ENCODE data around the gene MAPK8. TPM values are rescaled to one million over a fixed set of nuclear protein-coding genes. Genes with fewer than 3 reads are reported as not detected.

The MAPK8 gene
- total RNA-seq, 1 donor from 2014 or later: 30.3 TPM

DNA sequence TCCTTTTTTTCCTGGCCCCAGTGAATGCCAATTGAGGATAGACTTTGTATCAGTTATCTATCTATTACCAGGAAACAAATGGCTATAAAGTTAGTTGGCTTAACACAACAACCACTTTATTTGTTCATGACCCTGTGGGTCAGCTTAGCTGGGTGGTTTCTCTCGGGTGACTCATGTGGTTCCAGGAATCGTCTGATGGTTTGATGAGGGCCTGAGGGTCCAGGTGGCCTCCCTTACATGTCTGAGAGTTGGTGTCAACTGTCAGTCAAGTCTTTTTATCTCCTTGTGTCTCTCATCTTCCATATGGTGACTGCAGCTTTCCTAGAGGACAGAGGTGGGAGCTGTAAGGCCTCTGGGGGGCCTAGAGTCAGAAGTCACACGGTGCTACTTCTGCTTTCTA, 15.3 kb upstream of the MAPK8 start:
- no peak for DNase-seq (ENCODE audit: low spot score)

DNA sequence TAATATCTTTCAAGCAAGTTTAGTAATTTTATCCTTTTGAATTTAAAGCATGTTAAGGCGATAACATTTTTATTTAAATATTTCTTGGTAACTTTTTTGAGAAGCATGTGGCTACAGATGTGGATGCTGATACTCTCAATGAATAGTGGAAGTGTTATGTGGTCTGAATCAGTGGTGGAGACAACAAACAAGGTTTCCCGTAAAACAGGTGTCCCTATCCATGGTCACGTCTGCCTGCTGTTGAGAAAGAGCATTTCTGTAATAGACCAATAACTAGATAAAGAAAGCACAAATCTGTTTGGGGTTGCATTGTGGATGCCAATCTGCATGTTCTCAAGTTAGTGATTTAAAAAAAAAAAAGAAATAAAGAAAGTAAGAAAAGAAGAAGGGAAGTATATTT, 13.9 kb upstream of the MAPK8 start:
- no peak for DNase-seq (ENCODE audit: low spot score)

DNA sequence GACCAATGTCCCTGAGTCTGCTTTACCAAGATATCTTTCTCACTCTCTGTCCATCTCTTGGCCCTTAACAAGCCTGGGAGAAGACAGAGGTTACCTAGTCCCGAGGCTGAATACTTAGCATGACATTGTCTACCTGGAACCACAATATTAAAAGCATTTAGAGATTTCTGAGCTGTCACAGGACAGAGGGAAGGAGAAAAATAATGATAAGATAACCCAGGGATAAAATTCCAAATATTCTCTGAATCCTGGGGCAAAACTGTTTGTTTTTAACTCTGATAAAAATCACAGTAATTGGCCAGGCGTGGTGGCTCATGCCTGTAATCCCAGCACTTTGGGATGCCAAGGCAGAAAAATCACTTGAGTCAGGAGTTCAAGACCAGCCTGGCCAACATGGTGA, 12.0 kb upstream of the MAPK8 start:
- DNase-seq (ENCODE audit: low spot score): no peak

DNA sequence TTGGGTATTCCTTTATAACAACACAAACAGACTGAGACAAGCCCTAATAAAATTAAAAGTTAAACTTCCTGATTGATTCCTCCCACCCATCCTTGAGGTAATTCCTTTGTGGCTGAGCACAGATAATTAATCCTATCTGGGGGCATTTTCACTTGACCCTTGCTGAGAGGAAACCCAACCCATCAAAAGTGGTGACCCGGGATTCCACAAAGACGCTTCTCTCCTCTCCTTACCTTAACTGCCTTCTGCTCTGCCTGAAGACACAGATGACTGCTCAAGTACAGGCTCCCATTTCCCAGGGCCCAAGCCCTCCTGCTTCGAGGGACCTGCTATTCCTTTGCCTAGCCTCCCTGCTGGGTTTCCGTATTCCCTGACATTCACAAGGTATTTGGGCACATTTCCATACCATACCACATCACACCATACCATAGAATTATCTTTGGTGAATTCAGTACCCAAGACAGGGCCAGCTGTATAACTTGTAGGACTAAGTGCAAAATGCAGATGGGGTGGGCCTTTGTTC, 9.8 kb upstream of the MAPK8 start:
- DNase-seq (ENCODE audit: low spot score): no peak

DNA sequence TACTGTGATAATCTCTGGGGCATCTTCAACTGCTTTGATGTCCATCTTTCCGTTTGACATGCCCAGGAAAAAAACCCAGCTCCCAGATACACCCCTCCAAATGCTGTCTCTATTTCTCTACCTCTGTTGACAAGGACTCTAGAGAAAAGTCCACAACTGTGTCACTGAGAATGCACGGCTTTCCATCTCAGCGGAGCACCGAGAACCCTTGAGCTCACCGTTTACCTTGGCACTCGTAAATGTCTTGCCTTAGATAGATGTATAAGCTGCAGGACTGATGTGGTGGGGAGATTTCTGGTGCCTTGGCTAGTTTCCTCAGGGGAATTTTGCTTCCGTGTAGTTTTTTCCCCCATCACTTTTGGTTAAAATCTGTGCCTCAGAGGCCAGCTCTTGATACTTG, 7.4 kb upstream of the MAPK8 start:
- DNase-seq (ENCODE audit: low spot score): no peak

DNA sequence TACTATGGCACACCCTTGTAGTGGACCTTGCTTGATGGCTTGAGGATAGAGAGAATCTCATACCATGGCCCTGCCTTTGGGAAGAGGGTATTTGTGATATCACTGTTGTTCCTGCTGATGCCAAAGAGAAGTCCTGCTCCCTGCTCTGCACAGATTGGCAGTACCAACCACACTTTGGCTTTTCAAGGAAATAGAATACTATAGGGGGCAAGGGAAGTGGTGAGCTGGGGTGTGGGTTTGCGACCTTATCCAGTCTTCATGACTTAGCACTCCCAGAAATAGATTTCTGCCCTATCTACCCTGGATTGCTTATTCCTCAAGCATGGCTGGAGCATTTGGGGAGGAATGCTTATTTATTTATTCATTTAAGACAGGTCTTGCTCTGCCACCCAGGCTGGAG, 6.8 kb upstream of the MAPK8 start:
- no peak for DNase-seq (ENCODE audit: low spot score)

DNA sequence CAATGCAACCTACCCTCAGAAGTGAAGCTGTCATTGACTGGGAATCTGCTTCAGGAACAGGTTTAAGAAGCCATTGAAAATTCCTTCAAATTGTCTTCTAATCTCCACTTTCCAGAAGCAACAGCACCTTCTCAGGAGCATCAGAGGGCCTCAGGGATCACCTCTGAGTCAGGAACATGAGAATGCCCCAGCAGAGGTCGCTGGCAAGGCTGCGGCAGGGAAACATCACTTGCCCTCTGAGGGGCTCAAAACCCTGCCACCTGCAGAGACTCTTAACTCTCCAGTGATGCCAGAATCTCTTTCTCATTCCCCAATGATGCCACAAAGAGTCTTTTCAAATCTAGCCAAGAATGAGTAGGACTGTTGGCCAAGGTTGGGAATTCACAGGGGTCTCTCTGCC, 5.9 kb upstream of the MAPK8 start:
- no peak for DNase-seq (ENCODE audit: low spot score)

DNA sequence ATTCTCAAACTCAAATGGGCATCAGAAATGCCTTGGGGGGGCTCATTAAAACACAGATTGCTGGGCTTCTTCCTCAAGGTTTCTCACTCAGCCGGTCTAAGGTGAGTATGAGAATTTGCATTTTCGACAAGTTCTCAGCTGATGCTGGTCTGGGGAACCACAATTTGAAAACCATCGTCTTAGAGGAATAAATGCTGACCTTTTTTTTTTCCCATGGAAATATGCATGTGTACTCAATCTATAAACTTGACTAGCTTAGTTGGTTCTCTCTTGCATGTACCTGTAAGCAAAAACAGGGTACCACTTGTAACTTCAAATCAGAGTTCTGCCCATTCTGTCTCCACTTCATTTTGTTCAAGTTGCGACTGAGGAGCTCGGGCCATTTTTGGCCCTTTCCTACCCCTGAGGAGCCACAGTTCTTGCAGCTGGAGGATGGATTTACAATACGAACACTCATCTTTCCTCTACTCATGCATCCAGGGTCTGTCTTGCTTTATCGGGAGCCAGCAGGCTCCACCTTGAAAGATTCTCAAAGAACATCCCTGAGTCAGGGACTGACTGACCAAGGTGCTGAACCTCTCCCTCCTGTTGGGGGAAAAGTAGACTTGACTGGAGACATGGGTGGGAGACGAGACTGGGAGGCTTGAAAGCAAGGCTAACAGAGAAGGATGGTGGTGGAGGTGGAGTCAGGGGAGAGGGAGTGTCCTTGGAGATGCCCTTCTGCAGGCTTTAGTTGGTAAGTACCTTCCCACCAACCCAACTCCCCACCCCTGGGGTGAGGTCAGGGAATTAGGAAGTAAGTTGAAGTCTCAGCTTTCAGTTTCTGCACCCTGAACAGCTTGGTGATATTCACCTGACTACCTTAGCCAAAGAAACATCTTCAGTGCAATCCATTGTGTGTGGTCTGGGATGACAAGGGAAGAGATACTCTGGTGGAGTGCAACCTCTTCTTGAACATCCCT, 3.7 kb upstream of the MAPK8 start:
- no peak for DNase-seq (ENCODE audit: low spot score)

DNA sequence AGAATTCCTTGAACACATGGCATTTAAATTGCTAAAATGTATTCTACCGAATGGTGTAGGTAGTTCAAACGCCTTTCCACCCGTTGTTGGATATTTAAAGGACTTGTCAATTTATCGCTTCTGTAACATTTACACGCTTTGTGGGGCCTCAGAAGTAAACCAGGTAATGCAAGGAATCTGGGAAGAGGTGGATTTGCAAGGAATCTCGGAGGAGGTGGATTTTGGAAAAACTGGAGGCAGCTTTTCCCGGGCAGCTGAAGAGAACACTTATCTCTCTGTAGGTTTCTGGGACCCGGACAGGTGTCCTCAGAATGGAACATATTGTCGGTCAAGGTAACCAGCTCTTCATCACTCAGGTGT, 592 bp upstream of the MAPK8 start:
- no peak for DNase-seq (ENCODE audit: low spot score)

DNA sequence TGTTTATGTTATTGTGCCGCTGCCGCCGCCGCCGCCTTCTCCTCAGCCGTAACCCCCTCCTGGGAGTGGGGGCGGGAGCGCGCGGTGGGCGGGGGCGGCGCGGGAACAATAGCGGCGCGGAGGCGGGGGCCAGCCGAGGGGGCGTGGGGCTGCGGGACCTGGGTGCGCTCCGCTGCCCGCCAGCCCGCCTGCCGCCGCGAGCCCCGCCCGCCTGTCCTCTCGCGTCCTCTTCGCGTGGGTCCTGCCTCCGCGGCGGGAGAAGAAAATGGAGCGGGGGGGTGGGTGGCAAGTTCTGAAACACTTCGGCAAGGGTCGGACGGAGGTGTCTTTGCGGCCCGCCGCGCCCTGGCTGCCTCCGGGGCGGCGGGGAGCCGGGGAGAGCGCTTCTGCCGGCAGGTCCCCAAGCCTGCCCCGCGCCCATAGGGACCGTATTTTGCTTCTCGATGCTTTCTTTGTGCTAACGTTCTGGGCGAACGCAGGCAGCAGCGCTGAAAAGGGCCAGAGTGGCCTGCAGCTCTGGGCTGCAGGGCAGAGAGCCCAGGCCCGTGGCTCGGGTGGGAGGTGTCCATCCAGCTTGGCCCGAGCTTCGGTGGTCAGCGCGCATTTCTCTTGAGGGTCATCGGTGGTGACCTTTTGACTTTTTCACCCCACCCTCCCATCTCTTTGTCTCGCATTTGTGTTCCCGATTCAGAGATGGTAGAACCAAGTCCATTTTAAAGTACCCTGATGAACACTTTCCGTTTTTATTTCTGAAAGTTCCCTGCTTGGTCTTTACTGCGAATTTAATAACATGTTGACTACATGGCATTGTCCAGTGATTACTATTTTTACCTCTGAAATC, 613 bp downstream of the MAPK8 start:
- DNase-seq (ENCODE audit: low spot score): no peak

DNA sequence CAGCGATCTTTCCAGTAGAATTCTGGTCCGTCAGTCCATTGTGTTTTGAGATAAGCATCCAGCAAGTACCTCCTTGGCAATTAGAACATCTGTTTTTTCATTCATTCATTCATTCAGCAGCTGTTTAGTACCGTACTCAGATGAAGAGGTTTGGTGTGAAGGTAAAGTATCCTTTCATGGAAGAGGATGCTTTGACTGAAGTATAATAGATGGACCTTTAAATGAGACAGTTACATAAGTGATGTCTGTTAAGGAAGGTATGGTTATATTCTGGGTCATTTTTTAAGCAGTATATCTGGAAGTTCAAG, 1.2 kb downstream of the MAPK8 start:
- DNase-seq (ENCODE audit: low spot score): no peak

DNA sequence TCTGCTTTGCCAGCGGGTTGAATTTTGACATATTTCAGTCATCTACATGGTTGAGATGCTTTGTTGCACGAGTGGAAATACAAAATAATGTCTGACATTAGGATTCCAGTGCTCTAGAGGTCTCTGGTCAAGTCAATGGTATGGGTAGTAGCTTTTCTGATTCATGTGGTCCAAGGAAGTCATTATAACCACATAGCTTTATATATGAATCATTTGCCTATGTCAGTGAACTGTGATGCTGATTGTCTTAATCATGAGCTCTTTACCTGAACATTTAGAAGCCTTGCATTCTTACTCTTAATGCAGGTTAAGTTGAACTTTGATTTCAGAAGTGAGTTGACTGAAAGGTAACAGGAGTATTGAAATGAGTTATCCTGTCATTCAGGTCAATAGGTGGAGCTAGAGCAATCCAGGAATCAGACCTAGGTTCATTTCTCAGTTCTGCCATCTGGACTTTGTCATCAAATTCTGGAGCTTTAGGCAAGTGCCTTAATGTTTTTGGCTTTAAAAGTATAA, 3.3 kb downstream of the MAPK8 start:
- DNase-seq (ENCODE audit: low spot score): no peak

DNA sequence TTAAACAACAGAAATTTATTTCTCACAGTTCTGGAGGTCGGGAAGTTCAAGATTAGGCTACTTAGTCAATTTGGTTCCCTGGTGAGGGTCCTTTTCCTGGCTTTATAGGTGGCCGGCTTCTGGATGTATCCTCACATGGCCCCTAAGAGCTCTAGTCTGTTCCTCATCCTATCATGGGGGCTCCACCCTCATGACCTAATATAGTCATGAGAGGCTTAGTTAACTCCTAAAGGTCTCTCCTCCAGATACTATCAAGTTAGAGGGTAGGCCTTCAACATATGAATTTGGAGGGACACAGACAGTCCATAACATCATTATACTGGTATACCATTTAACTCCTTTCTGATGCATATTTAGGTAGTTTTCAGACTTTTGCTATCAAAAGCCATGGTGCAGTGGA, 7.6 kb downstream of the MAPK8 start:
- no peak for DNase-seq (ENCODE audit: low spot score)

DNA sequence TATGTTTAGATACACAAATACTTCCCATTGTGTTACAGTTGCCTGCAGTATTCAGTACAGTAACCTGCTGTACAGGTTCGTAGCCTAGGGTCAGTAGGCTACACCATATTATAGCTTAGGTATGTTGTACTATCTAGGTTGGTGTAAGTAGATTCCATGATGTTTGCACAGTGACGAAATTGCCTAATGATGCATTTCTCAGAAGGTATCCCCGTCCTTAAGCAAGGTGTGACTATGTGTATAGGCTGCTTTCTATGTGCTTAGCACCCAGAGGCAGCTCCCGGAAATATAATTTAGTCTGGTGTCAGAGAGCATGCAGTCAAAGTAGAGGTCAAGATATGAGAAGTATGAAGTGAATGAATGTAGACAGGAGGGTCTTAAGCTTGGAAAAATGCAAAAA, 9.8 kb downstream of the MAPK8 start:
- DNase-seq (ENCODE audit: low spot score): no peak

DNA sequence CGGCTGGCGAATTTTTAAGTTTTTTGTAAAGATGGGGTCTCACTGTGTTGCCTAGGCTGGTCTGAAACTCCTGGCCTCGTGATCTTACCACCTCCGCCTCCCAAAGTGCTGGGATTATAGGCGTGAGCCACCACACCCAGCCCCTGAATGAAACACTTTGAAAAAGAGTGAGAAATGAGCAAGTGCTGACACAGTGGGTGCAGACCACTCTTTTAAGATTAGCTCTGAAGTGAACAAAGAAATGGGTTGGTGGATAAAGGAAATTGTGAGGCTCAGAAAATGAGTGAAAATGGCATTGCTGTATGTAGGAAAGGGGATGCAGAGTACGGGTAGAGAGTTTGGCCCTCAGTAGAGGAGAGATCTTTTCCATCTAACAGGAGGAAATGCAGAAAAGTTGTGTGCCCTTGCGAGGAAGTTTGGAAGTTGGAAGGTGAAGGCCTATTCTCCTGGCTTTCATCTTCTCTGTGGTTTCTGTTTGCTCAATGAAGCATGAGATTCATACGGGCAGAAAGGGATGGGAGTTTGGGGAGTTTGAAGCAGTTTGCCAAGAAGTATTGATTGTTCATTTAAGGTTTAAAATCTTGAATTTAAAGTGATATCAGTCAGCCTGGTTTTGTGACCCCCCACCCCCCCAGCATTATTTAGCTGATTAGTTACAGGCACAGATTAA, 11.0 kb downstream of the MAPK8 start:
- no peak for DNase-seq (ENCODE audit: low spot score)

DNA sequence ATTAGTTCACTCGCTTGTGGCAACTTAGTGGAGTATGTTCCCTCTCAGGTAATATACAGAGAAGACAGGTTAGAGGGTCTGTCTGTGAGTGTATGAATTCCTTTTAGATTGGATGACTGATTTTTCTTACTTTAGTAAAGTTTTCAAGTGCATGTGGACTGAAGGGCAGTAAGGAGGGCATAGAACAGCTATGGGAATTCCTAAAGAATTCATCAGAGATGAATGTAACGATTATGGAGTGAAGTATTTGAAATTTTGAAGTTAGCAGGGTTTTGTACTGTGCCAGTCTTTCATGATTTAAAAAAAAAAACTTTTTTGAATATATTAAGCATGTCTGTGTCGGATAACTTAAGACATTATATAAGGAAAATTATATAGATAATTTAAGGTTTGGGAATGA, 15.5 kb downstream of the MAPK8 start:
- DNase-seq (ENCODE audit: low spot score): no peak

DNA sequence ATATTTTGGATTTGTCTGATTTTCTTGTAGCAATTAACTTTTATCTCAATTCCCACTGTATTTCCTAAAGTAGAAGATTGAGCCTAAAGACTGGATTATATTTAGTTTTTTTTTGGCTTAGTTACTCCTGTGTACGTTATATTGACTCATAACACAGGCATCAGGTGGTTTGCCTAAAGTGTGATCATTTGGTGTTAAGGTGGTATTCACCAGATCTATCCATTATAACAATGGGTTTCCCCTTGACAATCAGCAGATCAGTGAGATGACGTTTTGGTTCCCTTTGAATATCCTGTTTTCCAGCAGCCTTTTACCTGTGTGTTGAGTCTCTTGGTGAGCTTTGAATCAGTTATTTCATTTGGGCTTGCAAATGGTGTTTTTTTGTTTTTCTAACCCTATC, 18.1 kb downstream of the MAPK8 start:
- no peak for DNase-seq (ENCODE audit: low spot score)

DNA sequence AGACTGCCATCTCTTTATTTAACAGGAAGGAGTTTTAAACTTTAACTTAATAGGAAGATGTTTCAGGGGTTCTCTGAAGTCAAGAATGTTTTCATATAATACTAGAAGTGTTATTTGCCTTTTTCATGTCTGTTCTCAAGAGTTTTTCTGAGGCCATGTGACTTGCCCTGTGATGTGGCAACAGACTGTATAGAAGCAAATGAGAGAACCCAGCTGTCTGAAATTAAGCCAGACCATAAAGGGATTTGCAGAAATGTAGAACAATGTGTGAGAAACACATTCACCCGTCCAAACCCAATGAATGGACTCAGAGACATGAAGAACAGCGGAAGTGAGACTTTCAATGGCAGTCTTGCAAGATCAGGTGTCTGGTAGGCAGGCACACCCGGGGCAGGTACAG, 23.8 kb downstream of the MAPK8 start:
- no peak for DNase-seq (ENCODE audit: low spot score)

DNA sequence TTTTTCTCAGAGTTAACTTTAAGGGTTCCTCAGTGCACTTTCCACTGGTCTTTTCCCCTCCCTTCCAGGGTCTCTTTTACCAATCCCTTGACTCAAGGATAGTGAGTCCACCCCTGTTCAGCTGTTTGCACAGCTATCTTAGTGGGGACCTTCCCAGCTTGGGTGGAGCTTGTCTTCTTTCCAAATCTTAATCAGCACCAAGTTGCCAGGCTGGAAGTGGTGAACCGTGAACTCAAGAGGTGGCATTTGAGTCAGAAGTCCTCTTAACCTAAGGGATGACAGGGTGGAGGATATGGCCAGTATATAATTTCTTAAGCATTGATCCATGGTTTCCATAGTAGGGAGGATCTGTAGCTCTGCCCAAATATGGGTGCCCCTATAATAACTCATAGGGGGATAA, 25.0 kb downstream of the MAPK8 start:
- no peak for DNase-seq (ENCODE audit: low spot score)

DNA sequence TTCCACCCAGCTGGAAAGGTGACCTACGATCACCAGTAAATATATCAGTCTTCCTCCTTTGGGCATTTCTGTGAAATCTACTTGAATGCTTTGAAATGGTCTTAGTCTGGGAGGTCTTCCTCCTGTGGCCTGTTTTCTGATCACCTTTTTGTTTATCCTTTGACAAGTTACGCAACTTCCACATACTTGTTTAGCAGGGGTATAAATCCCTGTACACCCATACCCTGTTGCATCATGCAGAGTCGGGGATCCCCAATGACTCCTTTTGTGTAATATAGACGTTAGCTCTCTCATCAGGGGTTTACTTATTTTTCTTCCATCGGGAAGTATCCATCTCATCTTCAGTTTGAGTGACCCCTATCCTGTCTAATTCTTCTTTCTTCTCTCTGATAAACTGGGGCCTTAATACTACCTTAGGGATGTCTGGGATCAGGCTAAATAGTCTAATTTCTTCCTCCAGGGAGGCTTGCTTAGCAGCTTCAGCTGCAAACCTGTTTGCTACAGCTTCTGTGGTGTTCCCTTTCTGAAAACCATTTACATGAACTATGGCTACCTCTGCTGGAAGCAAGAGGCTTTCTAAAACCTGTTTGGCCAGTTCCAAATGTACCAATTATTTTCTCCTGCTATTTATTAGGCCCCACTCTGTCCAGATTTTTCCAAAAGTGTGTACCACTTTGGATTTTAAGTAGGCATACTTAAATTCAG, 25.8 kb downstream of the MAPK8 start:
- DNase-seq (ENCODE audit: low spot score): no peak

DNA sequence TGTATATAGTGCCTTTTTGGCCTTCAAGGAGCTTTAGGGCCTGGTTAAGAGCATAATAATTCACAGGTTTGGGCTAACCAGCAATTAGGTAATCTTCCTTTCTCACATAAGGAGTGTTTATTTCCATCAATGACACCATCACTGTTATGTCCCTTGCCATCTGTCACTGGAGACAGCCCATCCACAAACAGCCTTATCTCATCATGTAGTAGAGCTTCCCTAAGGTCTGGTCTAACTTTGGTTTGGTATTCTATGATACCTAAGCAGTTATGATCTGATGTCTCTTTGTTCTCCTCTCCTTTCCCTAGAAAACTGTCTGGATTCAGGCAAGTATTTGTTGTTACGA, 26.4 kb downstream of the MAPK8 start:
- DNase-seq (ENCODE audit: low spot score): no peak
